Measurements from ENCODE around the gene RNMT. TPM values are rescaled to one million over a fixed set of nuclear protein-coding genes. Genes with fewer than 3 reads are reported as not detected.
"Not testable (repeated sequence)": the region's sequence is repeated elsewhere in the genome, so short reads cannot be mapped to it uniquely, and the experiment has no call there.

Gene RNMT
- total RNA-seq: 10 to 100 TPM in 3 of 4 donors, 1 to 10 TPM in 1; 7.9 to 64.8 (median 27.0) TPM

DNA sequence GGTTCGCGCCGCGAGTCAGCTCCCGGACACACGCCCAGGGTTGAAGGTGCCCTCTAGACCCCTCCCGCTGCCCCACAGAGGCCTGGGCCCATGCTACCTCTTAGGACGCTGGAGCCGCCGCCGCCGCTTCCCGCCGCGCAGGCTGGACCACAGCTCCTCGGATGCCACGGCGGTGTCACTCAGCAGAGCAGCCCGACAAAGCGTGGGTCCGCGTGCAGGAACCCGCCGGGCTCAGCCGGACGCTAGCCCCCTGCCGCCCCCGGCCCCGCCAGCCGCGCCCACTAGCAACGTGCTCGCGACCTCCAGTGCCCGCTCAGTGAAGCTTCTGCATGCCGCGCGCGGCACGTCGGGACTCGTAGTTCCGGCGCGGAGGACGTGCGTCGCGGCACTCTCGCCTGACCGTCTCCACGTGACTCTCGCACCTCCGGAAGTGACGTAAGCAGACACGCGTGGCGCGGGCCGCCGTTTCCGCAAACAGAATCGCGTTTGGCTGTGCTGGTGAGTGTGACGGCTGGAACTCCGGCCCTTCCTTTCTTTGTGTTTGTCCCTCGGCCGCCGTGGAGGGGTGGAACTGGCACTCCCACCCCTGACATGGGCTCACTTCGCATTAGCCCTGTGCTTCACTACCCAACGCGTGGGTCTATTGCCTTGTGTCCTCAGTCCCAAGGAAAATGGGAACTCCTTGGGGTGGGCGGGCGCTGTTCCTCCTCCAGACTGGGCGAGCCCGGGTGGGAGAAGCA, at the start of gene RNMT, which contains the start of gene FAM210A:
RNMT (plus strand) TSS at position 442 of the 740 bp plus-strand sequence. CDS start 4,845 bp downstream, outside the sequence.
FAM210A (minus strand) TSS at position 327 of the 740 bp plus-strand sequence. CDS start 44,481 bp downstream, outside the sequence.
- TF ChIP-seq POLR2A (IDR thresholded peaks at IDR 0.05): peak; percentile 68 to 77
- TF ChIP-seq, protein P1, sequence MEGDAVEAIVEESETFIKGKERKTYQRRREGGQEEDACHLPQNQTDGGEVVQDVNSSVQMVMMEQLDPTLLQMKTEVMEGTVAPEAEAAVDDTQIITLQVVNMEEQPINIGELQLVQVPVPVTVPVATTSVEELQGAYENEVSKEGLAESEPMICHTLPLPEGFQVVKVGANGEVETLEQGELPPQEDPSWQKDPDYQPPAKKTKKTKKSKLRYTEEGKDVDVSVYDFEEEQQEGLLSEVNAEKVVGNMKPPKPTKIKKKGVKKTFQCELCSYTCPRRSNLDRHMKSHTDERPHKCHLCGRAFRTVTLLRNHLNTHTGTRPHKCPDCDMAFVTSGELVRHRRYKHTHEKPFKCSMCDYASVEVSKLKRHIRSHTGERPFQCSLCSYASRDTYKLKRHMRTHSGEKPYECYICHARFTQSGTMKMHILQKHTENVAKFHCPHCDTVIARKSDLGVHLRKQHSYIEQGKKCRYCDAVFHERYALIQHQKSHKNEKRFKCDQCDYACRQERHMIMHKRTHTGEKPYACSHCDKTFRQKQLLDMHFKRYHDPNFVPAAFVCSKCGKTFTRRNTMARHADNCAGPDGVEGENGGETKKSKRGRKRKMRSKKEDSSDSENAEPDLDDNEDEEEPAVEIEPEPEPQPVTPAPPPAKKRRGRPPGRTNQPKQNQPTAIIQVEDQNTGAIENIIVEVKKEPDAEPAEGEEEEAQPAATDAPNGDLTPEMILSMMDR (IDR thresholded peaks at IDR 0.05): peak; percentile 6 to 52 (median 12)
- H3K36me3 ChIP-seq: no peaks in the 10 kb centered on the region
- intact Hi-C loops (cut with DNase I; ENCODE audit: low total_unique reads): no loop called here
- H3K27ac ChIP-seq: peak within 1 kb of the TSS; percentile 84 to 89
- peak within 1 kb of the TSS; percentile 57 to 92 for H3K4me3 ChIP-seq
- no peaks in the 10 kb centered on the region for H3K27me3 ChIP-seq
- DNase-seq: peak; percentile 93
- peaks cover 0 to 7% of the 10 kb centered on the region in 2 donors for H3K4me1 ChIP-seq
- H3K9me3 ChIP-seq: no peaks in the 10 kb centered on the region

DNA sequence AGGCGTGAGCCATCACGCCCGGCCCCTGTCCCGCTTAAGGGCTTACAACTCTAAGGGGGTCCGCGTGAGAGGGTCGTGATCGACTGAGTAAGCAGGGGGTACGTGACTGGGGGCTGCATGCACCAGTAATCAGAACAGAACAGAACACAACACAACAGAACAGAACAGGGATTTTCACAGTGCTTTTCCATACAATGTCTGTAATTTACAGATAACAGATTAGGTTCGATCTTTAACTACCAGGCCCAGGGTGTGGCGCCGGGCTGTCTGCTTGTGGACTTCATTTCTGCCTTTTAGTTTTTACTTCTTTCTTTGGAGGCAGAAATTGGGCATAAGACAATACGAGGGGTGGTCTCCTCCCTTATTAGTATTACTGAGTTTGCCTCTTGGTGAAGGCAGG, 49.1 kb upstream of the RNMT start:
- H3K27me3 ChIP-seq; H3K9me3 ChIP-seq; H3K36me3 ChIP-seq; H3K4me1 ChIP-seq; H3K27ac ChIP-seq; intact Hi-C loops (cut with DNase I; ENCODE audit: low total_unique reads); DNase-seq; H3K4me3 ChIP-seq: not testable (repeated sequence)

DNA sequence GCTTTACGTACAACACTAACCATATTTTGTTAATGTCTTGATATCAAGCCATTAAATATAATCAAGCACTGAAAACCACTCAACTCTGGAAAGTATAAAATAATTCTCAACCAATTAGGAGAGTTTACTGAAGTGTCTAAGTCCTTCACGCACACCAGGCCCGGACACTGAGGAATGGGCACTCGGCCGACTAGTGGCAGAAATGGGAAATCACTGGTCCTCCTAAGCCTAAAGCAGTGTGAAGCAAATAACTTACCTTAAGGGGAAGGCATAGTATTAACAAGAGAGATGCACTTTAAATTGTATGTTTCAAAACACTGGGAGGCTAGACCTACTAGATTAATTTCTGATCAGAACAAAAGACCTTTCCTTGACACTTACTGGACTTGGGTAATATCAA, 45.9 kb upstream of the RNMT start:
- DNase-seq: peak in 1 of 2 donors; percentile 31
- no peaks in the 10 kb centered on the region for H3K36me3 ChIP-seq
- no peak overlapping the region for H3K4me3 ChIP-seq
- no peaks in the 10 kb centered on the region for H3K27me3 ChIP-seq
- intact Hi-C loops (cut with DNase I; ENCODE audit: low total_unique reads): no loop called here
- no peaks in the 10 kb centered on the region for H3K9me3 ChIP-seq
- no peak for TF ChIP-seq POLR2A (IDR thresholded peaks at IDR 0.05)
- TF ChIP-seq, protein P1 (IDR thresholded peaks at IDR 0.05): peak in 3 of 4 experiments; percentile 16 to 44 (median 25)
- H3K4me1 ChIP-seq: no peaks in the 10 kb centered on the region
- H3K27ac ChIP-seq: no peak overlapping the region

DNA sequence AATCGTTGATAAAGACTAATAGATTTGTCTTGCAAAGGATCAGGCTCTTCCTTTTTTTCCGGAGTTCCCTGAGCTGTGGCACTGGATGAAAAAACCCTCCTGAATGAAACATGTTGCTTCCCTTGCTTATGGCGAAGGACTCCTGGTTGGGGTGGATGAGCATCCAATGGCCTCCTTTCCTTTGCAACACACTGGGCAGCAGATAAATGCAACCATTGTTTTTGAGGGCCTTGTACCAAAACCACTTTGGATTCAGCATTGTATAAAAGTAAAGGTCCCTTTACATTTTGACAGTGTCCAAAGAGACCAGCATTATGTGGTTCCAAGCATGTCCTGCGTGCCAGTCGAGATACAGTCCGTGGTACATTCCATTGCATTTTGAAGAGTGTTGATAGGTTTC, 44.8 kb upstream of the RNMT start:
- TF ChIP-seq, protein P1 (IDR thresholded peaks at IDR 0.05): no peak
- TF ChIP-seq POLR2A (IDR thresholded peaks at IDR 0.05): no peak
- no peak for DNase-seq
- Histone ChIP-seq H3K4me1 (no peaks in the 10 kb centered on the region), H3K27me3 (no peaks in the 10 kb centered on the region), H3K4me3 (no peak overlapping the region), H3K9me3 (no peaks in the 10 kb centered on the region), H3K27ac (no peak overlapping the region), H3K36me3 (no peaks in the 10 kb centered on the region)
- intact Hi-C loops (cut with DNase I; ENCODE audit: low total_unique reads): no loop called here

DNA sequence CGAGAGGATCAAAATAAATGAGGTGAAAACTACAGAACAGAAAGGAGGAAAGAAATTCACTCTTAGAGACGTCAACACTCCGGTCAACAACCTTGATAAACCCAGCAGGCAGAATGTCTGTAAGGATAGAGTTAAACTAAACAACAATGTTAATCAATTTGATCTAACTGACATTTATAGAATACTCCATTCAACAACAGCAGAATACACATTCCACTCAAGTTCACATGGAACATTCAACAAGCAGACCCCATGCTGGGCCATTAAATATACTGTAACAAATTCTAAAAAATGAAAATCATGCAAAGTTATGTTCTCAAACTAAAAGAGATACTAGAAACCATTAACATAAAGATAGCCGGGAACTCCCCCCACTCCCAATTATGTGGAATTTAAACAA, 41.9 kb upstream of the RNMT start:
- intact Hi-C loops (cut with DNase I; ENCODE audit: low total_unique reads): no loop called here
- DNase-seq: no peak
- TF ChIP-seq, protein P1 (IDR thresholded peaks at IDR 0.05): no peak
- no peak for TF ChIP-seq POLR2A (IDR thresholded peaks at IDR 0.05)
- Histone ChIP-seq H3K27ac (no peak overlapping the region), H3K27me3 (no peaks in the 10 kb centered on the region), H3K9me3 (no peaks in the 10 kb centered on the region), H3K36me3 (no peaks in the 10 kb centered on the region), H3K4me3 (no peak overlapping the region), H3K4me1 (no peaks in the 10 kb centered on the region)

Measured in uterus (tissue), 4 donors.